ENCODE measurements around the gene NAALADL2. TPM values are rescaled to one million over a fixed set of nuclear protein-coding genes. Genes with fewer than 3 reads are reported as not detected.

The NAALADL2 gene
- total RNA-seq, 1 experiment from 2014 or later = 1.6 TPM

DNA sequence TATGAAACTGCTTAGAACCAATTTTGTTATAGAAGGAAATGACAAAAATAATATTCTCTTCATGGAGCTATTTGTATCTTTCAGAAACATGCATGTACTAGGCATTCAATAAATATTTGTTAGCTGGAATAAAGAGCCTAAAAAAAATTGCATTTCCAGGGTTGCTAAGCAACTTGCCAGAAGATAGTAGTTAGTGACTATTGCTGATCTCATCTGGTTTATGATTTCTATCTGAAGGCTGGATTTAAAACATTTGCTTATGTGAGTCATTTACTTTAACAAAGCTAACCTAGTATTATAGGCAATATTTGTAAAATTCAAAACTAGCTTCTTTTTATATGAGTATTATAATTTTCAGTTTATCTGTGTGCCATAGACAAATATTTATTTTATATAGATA is 78.3 kb downstream of the NAALADL2 start:
- Mint-ChIP-seq H3K36me3 (ENCODE audit: insufficient read depth in 1 of 3, low read depth in 3 of 3) (peaks cover 4 to 24% (median 13%) of the 10 kb centered on the region in 3 experiments; a peak in 6 of 7 replicates), H3K27ac (no peak overlapping the region), H3K27me3 (ENCODE audit: low read depth) (no peaks in the 10 kb centered on the region; the same call in 1 of the 2 replicates), H3K4me1 (peaks cover 21 to 23% of the 10 kb centered on the region in 2 experiments), H3K4me3 (no peak overlapping the region), H3K9me3 (peaks cover 7 to 17% of the 10 kb centered on the region in 2 experiments; a peak in 4 of 5 replicates)
- TF ChIP-seq, protein P1, sequence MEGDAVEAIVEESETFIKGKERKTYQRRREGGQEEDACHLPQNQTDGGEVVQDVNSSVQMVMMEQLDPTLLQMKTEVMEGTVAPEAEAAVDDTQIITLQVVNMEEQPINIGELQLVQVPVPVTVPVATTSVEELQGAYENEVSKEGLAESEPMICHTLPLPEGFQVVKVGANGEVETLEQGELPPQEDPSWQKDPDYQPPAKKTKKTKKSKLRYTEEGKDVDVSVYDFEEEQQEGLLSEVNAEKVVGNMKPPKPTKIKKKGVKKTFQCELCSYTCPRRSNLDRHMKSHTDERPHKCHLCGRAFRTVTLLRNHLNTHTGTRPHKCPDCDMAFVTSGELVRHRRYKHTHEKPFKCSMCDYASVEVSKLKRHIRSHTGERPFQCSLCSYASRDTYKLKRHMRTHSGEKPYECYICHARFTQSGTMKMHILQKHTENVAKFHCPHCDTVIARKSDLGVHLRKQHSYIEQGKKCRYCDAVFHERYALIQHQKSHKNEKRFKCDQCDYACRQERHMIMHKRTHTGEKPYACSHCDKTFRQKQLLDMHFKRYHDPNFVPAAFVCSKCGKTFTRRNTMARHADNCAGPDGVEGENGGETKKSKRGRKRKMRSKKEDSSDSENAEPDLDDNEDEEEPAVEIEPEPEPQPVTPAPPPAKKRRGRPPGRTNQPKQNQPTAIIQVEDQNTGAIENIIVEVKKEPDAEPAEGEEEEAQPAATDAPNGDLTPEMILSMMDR (conservative IDR thresholded peaks at IDR 0.05) = no peak
- no peak overlapping the region for H2BK12ac ChIP-seq (ENCODE audit: insufficient read length, low read depth, low read length)
- H3K23me2 ChIP-seq (ENCODE audit: insufficient read length, low read depth, low read length, poor library complexity, severe bottlenecking) = no peaks in the 10 kb centered on the region
- H3K18ac ChIP-seq (ENCODE audit: insufficient read length, low read depth, low read length) = no peak overlapping the region
- H3K56ac ChIP-seq (ENCODE audit: insufficient read length, low read depth, low read length) = no peak overlapping the region
- no peak overlapping the region for H3T11ph ChIP-seq (ENCODE audit: low read length)
- H2BK5ac ChIP-seq (ENCODE audit: insufficient read length, low read length) = no peak overlapping the region
- H3K4ac ChIP-seq (ENCODE audit: low read depth, low read length) = no peak overlapping the region
- H2BK120ac ChIP-seq (ENCODE audit: low read depth, low read length, poor library complexity, severe bottlenecking) = no peak overlapping the region
- H3K14ac ChIP-seq (ENCODE audit: insufficient read depth, low read length) = no peak overlapping the region
- H3K4me1 ChIP-seq (ENCODE audit: insufficient read depth, low read length) = no peaks in the 10 kb centered on the region
- no peak overlapping the region for H4K5ac ChIP-seq (ENCODE audit: insufficient read length, low read depth, low read length)
- H3K27ac ChIP-seq (ENCODE audit: insufficient read length, low read depth, low read length) = no peak overlapping the region
- no peak overlapping the region for H2BK15ac ChIP-seq (ENCODE audit: low read depth, low read length)
- H3K79me2 ChIP-seq (ENCODE audit: insufficient read depth, low read length) = no peaks in the 10 kb centered on the region
- no peak overlapping the region for H4K8ac ChIP-seq (replicated peaks; ENCODE audit: insufficient read length, low read depth, low read length)
- no peak for DNase-seq
- H3K23ac ChIP-seq (ENCODE audit: insufficient read length, low read depth, low read length) = no peak overlapping the region
- no peak overlapping the region for H2BK20ac ChIP-seq (ENCODE audit: low read depth, low read length, poor library complexity, severe bottlenecking)
- no peaks in the 10 kb centered on the region for H3K9me3 ChIP-seq (ENCODE audit: control insufficient read depth, low read depth, low read length)
- no peak overlapping the region for H2AFZ ChIP-seq (ENCODE audit: low read length)
- H2AK5ac ChIP-seq (ENCODE audit: insufficient read length, low read length) = no peak overlapping the region
- no peaks in the 10 kb centered on the region for H3K79me1 ChIP-seq (ENCODE audit: insufficient read depth, low read depth, low read length, poor library complexity, severe bottlenecking)
- no peak overlapping the region for H4K91ac ChIP-seq (ENCODE audit: insufficient read length, low read depth, low read length)
- H4K20me1 ChIP-seq (ENCODE audit: control insufficient read depth, insufficient read depth, insufficient read length) = no peaks in the 10 kb centered on the region
- H3K9ac ChIP-seq (ENCODE audit: extremely low read depth, insufficient read length, low read length) = no peak overlapping the region
- H3K4me2 ChIP-seq (ENCODE audit: insufficient read depth, insufficient read length, low read length) = no peak overlapping the region
- H3K27me3 ChIP-seq (ENCODE audit: insufficient read depth, low read length) = no peaks in the 10 kb centered on the region

Measured in H9 (cell line).